Stimulated activated CD4-positive, alpha-beta T cell treated with anti-CD3 and anti-CD28 coated beads, Interleukin-12 subunit alpha, Interleukin-12 subunit beta, amount 100 ng/mL, for 24 hours (primary cell): ENCODE results near the gene FUT7.
"Not testable (repeated sequence)": the region's sequence is repeated elsewhere in the genome, so short reads cannot be mapped to it uniquely, and the experiment has no call there.

Experiments
- DNase-seq, 2 experiments: peaks; one replicate each; pipeline ENCODE4 v3.0.0-alpha.2; 2020; ENCODE audit warnings: low read depth in 2 of 2

Gene FUT7

GRCh38 chr9:137004285-137004684 is 27.6 kb downstream of the FUT7 start:
- DNase-seq = not testable (repeated sequence)

- DNase-seq = no peak
Observed at GRCh38 chr9:137002646-137003041, 29.2 kb downstream of the FUT7 start.

GRCh38 chr9:137001857-137002645 is 29.8 kb downstream of the FUT7 start:
- no peak for DNase-seq

GRCh38 chr9:137000177-137000930 is 31.5 kb downstream of the FUT7 start:
- DNase-seq = no peak

GRCh38 chr9:136997830-136998234 is 34.1 kb downstream of the FUT7 start:
- DNase-seq = no peak

GRCh38 chr9:136997371-136997770 is 34.5 kb downstream of the FUT7 start:
- DNase-seq = no peak

- DNase-seq = no peak
Observed at GRCh38 chr9:136996361-136997292, 35.3 kb downstream of the FUT7 start, which contains the start of gene CLIC3. TSS of gene CLIC3 (minus strand) at chr9:136996568. CDS start at chr9:136996543, 25 bp downstream.

GRCh38 chr9:136995772-136996311 is 36.0 kb downstream of the FUT7 start:
- no peak for DNase-seq

- DNase-seq = no peak
Observed at GRCh38 chr9:136995362-136995761, 36.5 kb downstream of the FUT7 start.

GRCh38 chr9:136994888-136995230 is 37.0 kb downstream of the FUT7 start:
- no peak for DNase-seq

- DNase-seq = no peak
Observed at GRCh38 chr9:136994180-136994887, 37.6 kb downstream of the FUT7 start.

GRCh38 chr9:136992819-136993369 is 39.0 kb downstream of the FUT7 start:
- DNase-seq = no peak

GRCh38 chr9:136991993-136992818 is 39.7 kb downstream of the FUT7 start, which contains the start of gene PAXX:
TSS of gene PAXX (plus strand) at chr9:136992422. CDS start at chr9:136992444, 22 bp downstream.
- peak; percentile 82 to 93 for DNase-seq

- DNase-seq = no peak
Observed at GRCh38 chr9:136990242-136990911, 41.5 kb downstream of the FUT7 start.

- DNase-seq = no peak
Observed at GRCh38 chr9:136988872-136989271, 43.0 kb downstream of the FUT7 start.

- DNase-seq = no peak
Observed at GRCh38 chr9:136985853-136986252, 46.0 kb downstream of the FUT7 start.

- no peak for DNase-seq
Observed at GRCh38 chr9:136985027-136985602, 46.8 kb downstream of the FUT7 start.

- DNase-seq = no peak
Observed at GRCh38 chr9:136984464-136985026, 47.3 kb downstream of the FUT7 start.
